ENCODE data around the gene SGMS1.

SGMS1 gene

DNA sequence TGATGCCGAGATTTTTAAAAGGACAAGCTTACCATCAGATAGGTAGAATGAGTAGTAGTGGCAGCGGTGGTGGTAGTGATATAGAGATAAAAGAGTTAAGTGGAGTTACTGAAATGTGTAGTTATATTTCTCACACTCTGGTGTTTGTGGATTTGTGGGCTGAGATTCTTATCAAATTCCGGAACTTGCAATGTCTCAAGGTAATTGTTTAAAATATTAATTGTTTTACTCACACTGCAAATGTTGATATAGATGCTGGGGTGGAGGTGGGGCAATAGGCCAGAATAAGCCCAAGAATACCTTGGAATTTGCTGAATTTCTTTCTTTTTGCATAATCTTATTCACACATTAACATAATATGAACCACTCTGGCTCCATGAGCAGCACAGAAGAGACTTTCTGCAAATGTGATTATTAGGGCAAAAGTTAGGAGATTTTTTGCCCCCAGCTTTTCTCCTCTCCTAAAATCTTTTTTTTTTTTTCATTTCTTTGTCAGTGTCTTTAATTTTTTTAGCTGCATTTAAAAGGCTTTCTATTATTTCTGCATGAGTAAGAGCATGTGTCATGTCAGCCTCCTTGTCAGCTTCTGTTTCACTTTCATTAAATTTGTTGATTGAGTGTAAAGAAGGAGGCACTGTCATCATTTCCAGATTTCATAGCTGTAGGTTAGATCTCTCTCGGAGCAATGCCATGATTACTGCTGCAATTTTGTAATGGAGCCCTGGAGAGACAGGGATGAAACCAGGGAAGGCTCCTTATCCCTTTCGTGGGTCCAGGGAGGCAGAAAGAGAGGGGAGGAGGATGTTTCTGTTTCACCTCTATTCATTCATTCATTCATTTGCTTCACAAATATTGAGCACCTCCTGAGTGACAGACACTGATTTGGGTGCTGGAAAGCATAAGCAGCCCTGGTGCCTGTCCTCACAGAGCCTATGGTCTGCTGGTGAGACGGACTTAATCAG, 13.1 kb upstream of the SGMS1 start:
- no peak for DNase-seq (ENCODE audit: low spot score)

DNA sequence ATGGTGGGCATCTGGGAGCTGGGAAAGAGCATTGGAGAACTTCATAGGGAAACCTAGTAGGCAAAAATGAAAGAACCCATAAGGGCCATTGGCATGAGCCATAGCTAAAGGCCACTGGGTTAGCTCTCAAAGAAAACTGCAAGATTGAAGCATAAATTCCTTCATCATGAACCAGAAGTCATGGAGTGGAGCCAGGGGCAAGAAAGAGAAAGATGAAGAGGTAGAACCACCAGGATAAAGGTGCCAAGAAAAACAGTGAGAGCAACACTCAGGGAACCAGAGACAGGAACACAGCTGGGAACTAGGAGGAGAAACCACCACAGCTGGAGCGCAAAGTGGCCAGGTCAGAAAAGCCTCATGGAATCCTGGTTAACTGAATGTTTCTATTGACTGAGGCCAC, 11.5 kb upstream of the SGMS1 start:
- peak; percentile 33 for DNase-seq (ENCODE audit: low spot score)

- no peak for DNase-seq (ENCODE audit: low spot score)
Observed at GRCh38 chr10:50634479-50634878, 10.7 kb upstream of the SGMS1 start.

DNA sequence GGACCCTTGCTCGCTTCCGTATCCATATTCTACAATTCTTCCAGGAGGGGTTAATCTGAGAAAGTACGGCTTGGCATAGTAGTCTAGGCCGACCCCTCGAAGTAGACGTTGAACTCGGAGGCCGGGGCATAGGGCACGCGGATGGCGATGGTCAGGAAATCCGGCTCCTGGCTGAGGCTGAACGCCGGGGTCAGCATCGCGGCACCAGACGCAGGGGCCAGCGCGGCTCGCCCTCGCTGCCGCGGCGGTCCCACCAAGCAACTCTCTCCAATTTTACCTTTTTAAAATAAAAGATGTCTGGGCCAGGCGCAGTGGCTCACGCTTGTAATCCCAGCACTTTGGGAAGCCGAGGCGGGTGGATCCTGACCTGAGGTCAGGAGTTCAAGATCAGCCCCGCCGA, 7.3 kb upstream of the SGMS1 start:
- no peak for DNase-seq (ENCODE audit: low spot score)

DNA sequence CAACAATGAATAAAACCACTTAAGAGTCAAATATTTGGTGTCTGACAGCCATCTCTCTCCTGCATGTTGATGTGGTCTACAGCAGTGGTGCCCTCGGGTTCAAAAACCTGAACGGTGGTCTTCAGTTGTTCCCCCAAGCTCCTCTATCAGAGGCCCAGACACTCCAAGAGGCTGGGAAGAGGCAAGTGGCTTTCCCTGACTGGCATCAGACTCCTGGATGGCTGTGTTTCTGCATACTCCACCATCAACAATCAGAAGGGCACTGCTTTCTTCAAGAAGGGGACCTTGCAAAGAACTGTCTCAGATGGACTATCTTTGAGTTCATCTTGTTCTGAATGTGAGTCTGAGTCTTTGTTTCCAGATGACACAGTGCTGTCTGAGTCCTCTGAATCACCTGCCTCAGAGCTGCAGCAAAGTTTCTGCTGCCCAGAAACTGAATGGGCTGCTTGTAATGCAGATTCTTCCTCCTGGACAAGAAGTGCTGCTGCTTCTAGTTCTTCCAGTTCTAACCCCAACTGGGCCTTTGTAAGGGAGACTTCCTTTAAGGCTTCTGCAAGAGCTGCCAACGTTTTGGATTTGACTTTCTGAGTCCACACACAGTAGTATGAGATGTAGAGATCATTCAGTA, 5.9 kb upstream of the SGMS1 start:
- DNase-seq (ENCODE audit: low spot score), result no peak

- DNase-seq (ENCODE audit: low spot score), result no peak
Observed at GRCh38 chr10:50627896-50628295, 4.1 kb upstream of the SGMS1 start.

DNA sequence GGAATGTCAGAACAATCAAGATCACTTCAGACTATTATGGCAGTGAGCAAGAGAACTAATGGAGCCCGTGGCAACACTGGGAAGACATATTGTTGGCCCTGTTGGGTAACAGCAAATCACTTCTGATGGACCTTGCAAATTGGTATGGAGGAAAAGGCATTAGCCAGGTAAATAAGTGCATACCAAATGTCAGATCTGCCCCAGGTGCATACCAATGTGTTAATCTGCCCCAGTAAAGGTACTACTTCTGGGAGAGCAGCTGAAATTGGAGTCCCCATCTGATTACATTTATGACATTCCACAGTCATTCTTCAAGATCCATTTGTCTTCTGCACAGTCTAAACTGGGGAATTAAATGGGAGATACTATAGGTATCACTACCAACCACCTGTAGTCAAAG, 3.7 kb upstream of the SGMS1 start:
- DNase-seq (ENCODE audit: low spot score), result no peak

DNA sequence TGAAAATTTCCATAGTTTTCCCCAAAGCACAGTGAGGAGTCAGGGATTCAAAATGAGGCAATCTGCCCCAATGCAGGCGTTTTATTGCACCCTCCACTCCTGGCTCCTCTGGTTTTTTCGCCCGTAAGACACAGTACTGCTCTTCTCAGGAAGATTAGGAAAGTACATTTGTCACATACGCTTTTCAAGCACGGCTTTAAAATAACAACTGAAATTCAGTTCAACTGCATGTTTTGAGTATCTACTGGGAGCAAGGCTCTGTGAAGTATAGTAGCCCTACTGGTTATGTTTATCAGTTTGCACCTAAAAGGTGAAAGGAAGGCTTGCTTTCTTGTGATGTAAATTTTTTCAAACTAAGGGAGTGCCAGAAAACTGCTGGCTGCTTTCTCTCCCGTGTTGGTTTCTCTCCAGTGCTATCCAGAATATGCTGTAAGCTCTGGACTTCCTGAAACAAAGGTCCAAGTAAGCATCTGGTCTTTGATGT, 1.9 kb upstream of the SGMS1 start:
- DNase-seq (ENCODE audit: low spot score), result peak; percentile 19

- peak; percentile 94 for DNase-seq (ENCODE audit: low spot score)
Observed at GRCh38 chr10:50624866-50625501, 1.2 kb upstream of the SGMS1 start.

DNA sequence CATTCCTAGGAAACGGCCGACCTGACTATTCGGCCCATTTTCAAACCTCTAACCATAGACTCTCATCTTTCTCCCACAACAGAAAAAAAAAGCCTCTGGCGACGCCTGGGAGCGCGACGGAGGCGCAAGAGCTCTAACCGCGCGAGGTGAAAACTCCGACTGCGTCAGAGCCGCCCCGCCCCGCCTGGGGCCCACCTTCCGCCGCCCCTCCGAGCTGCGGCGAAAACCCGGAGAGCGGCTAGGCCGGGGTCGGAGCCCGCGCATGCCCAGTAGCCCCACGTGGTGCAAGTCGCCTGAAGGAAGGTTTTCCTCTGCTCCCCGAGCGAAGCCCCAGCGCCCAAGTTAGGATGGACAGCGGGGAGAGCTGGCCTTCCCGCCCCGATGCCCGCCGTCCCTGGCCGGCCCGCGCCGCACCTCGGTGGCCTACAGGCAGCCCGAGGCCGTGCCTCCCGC, 683 bp upstream of the SGMS1 start:
- DNase-seq (ENCODE audit: low spot score), result peak; percentile 97

DNA sequence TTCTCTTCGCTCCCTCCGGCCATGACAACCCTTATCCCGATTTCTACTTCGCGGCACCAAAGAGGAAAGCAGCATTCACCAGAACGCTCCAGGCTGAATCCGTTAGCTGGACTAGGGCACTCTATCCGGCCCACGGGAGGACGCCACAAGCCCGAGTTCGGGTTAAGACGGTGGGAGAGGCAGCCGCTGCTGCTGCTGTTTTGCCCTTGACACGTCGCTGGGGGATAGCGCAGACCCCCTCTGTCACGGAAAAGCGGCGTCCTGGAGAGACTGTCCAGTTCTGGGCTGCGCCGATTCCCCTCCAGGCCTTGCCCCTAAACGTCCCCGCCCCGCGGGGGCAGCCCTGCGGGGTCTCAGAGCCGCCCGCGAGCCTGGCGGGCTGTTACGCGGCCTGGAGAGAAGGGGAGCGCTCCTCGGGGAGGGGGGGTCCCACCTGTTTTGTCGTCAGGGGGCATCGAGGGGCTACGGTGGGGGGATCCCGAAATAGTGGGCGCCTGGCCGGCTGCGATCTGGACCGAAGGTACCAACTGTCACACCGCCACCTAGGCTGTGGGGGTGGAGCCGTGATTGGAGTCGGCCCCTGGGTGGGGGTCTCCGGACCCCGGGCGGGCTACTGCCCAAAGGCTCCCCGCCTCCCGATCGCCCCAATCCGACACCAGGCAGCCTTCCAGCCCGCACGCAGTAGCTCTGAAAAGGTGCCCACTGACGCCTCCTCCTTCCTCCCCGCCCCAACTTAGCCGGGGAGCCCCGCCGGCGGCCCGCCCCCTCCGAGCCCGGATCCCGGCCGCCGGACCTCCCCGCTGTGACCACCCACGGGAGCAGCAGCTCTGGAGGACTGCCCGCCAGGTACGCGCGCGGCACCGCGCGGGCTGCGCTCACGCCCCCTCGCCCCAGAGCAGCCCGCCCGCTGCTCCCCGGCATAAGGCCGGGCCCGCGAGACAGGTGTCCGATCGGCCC, 772 bp downstream of the SGMS1 start:
- peak; percentile 67 for DNase-seq (ENCODE audit: low spot score)

DNA sequence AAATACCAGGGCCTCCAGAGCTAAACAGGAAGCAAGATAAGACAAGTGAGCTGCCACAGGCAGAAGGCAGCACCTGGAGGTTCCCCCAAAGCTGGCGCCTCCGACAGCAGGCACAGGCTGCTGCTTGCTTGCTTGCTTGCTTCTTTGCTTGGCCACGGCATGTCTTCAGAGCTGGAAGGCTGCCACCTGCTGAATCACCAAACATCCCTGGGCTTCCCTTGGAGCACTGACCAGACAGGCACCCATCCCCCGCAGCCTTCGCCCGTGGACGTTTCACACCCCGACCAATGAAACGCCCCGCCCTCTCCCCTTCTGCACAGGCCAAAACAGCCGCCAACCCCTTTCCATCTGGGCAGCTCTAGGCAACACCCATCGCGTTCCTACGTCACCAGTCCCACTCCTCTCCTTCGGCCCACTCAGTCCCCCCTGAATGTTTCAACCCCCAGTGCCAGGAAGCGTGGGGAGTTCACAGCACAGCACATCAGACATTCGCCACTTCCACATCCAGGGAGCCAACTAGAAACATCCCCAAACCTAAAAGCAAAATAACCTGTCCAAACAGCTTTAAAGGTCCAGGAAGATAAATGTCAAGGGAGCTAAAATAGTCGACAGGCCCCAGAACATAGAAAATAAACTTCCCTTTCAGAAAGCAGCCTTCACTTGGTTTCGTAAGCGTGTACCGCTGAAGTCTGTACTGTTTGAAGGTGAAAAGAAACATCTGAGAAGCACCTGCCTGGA, 1.6 kb downstream of the SGMS1 start:
- peak; percentile 95 for DNase-seq (ENCODE audit: low spot score)

GRCh38 chr10:50620899-50621298, 2.9 kb downstream of the SGMS1 start:
- no peak for DNase-seq (ENCODE audit: low spot score)

DNA sequence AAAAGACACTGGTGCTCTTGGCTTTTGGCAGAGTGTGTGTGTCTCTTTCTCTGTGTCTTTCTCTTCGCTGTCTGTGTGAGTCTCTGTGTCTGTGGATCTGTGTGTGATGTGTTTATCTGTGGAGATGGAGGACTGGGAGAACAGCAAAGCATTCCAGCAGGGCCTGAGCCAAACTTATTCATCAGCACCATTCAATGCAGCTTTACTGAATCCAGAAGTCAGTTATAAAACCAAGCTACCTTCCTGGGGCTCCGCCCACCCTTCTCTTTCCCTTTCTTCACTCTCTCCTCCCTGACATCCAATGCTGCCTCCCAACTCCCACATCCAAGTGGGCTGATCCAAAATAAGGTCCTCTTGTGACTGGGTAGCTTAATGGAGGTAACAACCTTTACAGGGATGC, 3.9 kb downstream of the SGMS1 start:
- DNase-seq (ENCODE audit: low spot score), result no peak

DNA sequence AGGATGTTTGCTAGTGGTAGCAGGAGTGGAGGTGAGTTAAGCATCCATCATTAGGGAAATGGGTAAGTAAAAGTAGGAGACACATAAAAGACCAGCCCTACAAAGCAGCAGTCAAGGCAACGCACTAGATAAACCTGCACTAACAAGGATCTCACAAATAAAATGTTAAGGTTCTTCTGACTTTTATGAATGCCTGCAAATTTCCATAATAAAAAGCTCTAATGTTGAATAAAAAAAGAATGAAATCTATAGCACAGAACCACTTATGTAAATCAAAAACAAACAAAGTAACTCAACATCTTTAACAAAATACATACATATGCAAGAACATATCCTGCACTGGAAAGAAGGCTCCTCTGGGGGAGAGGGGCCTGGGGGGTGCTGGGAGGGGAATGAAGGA, 4.6 kb downstream of the SGMS1 start:
- DNase-seq (ENCODE audit: low spot score), result no peak

- DNase-seq (ENCODE audit: low spot score), result no peak
Observed at GRCh38 chr10:50618624-50619023, 5.1 kb downstream of the SGMS1 start.

GRCh38 chr10:50615658-50616057, 8.1 kb downstream of the SGMS1 start:
- no peak for DNase-seq (ENCODE audit: low spot score)

- no peak for DNase-seq (ENCODE audit: low spot score)
Observed at GRCh38 chr10:50614444-50615137, 9.2 kb downstream of the SGMS1 start.

GRCh38 chr10:50613726-50614443, 9.9 kb downstream of the SGMS1 start:
- DNase-seq (ENCODE audit: low spot score), result no peak

- no peak for DNase-seq (ENCODE audit: low spot score)
Observed at GRCh38 chr10:50613150-50613549, 10.6 kb downstream of the SGMS1 start.
